AG04449 (cell line): Measurements from ENCODE around the gene ZNF526.

ENCODE experiments used
- CTCF ChIA-PET: fragments of 350-600 bp; formaldehyde crosslinking; extraction: SDS; loops from one replicate; lab custom pipeline; 2021; ENCODE audit warnings: antibody characterized with exemption; lab: Yijun Ruan, JAX
- POLR2A ChIA-PET: fragments of 400-600, 350-600 bp; formaldehyde crosslinking; extraction: SDS; loops from one replicate; lab custom pipeline; 2020; ENCODE audit warnings: antibody characterized with exemption, inconsistent platforms; lab: Yijun Ruan, JAX
- DNase-seq: peaks from one replicate; pipeline ENCODE4 v3.0.0-alpha.2; 2010; ENCODE audit warnings: low read depth, low spot score
- H3K4me3 ChIP-seq: 2 replicates; pipeline ENCODE4 v1.5.1; 2011; ENCODE audit warnings: low read depth, mild to moderate bottlenecking, control low read depth, low read length
- CTCF ChIP-seq: IDR thresholded peaks from one replicate; pipeline ENCODE4 v1.5.1; 2011; ENCODE audit warnings: mild to moderate bottlenecking, moderate library complexity, low read length, control low read depth, inconsistent platforms; ENCODE audit not compliant: insufficient read depth; ENCODE audit errors: missing control alignments

ZNF526 gene

GRCh38 chr19:42229855-42230351 is 9.8 kb downstream of the ZNF526 start:
- DNase-seq = no peak
- ChIA-PET POLR2A (interaction anchor here (0.6 to 2.4 kb wide), 4 partner anchors 9 to 119 kb away, joined by 3 to 8 read pairs (median 6); partner anchors contain the start of genes GSK3A and ZNF526), CTCF (interaction anchor here (0.9 to 5.0 kb wide), 10 partner anchors 8 to 167 kb away, joined by 3 to 33 read pairs (median 4); partner anchors contain the start of gene GSK3A)
- no peak overlapping the region for H3K4me3 ChIP-seq
- no peak for TF ChIP-seq CTCF

- TF ChIP-seq CTCF = no peak
- POLR2A ChIA-PET = interaction anchor here (2.0 to 2.4 kb wide), 2 partner anchors 10 to 12 kb away, joined by 8 read pairs; partner anchors contain the start of genes GSK3A and ZNF526
- CTCF ChIA-PET = interaction anchor here (1.1 to 5.0 kb wide), 7 partner anchors 8 to 122 kb away, joined by 3 to 33 read pairs (median 4); partner anchors contain the start of gene GSK3A
- H3K4me3 ChIP-seq = no peak overlapping the region
- no peak for DNase-seq
Observed at GRCh38 chr19:42230571-42230970, 10.5 kb downstream of the ZNF526 start.

- H3K4me3 ChIP-seq = no peak overlapping the region
- ChIA-PET CTCF (interaction anchor here (1.2 to 1.4 kb wide), 2 partner anchors 100 to 124 kb away, joined by 3 to 5 read pairs; partner anchors contain the start of gene POU2F2), POLR2A (interaction anchor here (1.3 to 1.7 kb wide), 3 partner anchors 10 to 156 kb away, joined by 3 to 5 read pairs (median 4); partner anchors contain the start of genes GSK3A and ZNF574)
- TF ChIP-seq CTCF = no peak
- no peak for DNase-seq
Observed at GRCh38 chr19:42232435-42232834, 12.3 kb downstream of the ZNF526 start.

GRCh38 chr19:42233106-42233505 is 13.0 kb downstream of the ZNF526 start:
- CTCF ChIA-PET = interaction anchor here (1.0 to 2.1 kb wide), 4 partner anchors 13 to 125 kb away, joined by 3 to 17 read pairs (median 4); partner anchors contain the start of gene ZNF526
- TF ChIP-seq CTCF = no peak
- H3K4me3 ChIP-seq = no peak overlapping the region
- POLR2A ChIA-PET = interaction anchor here (1.1 to 1.7 kb wide), 4 partner anchors 9 to 157 kb away, joined by 3 to 5 read pairs (median 4); partner anchors contain the start of genes GSK3A and ZNF574
- no peak for DNase-seq

GRCh38 chr19:42233678-42234292 is 13.7 kb downstream of the ZNF526 start:
- no peak for TF ChIP-seq CTCF
- no peak overlapping the region for H3K4me3 ChIP-seq
- POLR2A ChIA-PET = interaction anchor here (1.0 to 1.7 kb wide), 5 partner anchors 8 to 125 kb away, joined by 3 to 5 read pairs (median 4); partner anchors contain the start of gene GSK3A
- DNase-seq = no peak
- CTCF ChIA-PET = interaction anchor here (0.8 to 2.3 kb wide), 8 partner anchors 9 to 125 kb away, joined by 3 to 17 read pairs (median 4); partner anchors contain the start of gene ZNF526
